HG02973 (cell line): ENCODE results near the gene NUBP1.

Source experiments
- ATAC-seq: cut with Tn5 transposase; IDR thresholded peaks from one replicate; pipeline ENCODE4 v1.9.1; 2021; ENCODE audit warnings: moderate library complexity; ENCODE audit not compliant: unreplicated experiment

NUBP1 gene

DNA sequence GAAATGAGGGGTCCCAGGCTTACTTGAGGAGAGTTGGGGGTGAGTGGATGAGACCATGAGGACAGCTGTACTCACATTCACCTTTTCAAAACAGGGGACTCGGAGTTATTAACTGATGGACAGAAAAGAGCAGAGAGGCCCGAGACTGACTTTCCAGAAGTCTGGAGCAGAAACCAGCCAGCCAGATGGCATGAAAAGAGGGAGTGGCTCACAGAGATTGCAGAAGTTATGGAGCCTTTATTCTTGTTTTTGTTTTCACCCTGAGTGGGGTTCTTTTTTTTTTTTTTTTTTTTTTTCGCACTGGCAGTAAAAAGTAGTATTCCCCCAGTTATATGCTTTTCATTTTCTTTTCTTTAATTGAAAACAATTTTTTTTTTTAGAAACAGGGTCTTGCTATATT, 56.1 kb downstream of the NUBP1 start:
- ATAC-seq = no peak

DNA sequence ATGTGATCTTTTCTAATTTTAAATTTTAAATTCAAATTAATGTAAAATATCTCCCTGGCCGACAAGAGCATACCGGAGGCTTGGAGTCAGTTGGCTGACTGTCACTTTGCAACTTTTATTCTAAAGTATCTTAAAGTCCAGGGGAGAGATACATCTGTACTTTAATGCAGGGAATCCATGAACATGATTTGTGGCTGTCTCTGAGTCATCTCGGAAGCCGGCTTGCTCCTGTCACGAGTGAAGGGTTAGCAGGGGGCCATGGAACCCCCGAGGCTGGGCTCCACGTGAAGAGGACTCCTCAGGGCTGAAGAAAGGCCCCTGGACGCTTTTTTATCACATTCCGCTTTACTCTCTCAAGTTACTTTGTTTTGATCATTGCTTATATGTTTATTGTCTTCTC, 61.7 kb downstream of the NUBP1 start:
- no peak for ATAC-seq

DNA sequence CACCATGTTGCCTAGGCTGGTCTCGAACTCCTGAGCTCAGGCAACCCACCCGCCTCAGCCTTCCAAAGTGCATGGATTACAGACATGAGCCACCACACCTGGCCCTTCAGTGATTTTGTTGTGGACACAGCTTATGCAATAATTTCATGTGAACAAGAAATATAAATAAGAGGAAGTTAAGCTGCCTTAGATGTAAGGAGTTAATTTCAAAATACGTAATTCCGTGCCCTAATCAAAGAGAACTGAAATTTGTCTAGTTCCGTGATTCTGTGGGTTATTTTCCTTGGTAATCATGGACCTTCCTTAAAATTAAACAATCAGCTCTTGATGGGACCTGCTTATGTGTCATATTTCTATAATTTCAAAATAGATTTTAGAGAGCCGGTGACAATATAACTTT, 63.1 kb downstream of the NUBP1 start:
- ATAC-seq = no peak

DNA sequence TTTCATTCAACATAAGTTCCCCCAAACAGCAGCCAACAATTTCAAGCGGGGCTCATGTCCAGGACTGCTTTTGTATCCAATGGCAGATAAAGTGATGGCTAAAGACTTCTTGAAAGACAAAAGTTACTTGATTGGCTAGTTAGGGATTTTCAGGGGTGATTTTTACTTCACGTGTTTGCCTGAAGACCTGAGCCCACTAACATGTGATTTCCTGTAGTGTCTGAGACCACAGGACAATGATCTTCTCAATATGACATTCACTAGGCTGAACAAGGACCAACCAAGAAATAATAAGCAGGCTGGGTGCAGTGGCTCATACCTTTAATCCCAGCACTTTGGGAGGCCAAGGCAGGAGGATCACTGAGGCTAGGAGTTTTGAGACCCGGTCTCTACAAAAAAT, 64.6 kb downstream of the NUBP1 start:
- no peak for ATAC-seq

DNA sequence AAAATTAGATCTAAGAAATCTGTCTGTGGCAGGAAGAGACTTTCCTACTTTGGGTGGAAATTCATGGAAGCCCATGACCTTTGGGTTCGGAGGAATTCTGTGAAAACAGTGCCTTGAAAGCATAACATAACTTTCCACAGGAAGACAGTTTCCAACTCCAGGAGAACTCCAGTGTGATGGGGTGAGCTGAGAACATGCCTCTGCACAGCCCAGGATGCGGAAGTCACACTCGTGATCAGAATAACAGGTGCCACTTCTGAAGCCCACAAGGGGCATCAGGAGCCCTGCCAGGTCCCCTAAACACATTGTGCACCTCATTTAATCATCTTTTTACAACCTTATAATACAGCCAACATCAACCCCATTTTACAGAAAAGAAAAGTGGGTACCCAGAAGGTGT, 65.2 kb downstream of the NUBP1 start:
- ATAC-seq = no peak

DNA sequence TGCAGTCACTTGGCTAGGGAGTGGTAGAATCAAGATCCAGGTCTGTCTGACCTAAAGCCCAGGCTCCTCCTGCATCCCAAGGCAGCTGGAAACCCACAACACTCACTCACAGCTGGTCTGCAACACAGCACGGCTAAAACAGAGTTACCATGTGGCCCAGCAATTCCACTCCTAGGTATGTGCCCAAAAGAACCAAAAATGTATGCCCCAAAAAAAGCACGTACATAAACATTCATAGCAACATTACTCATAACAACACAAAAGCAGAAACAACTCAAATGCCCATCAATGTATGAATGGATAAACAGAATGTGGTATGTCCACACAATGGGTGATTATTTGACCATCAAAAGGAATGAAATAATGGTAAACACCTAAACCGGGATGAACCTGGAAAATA, 66.1 kb downstream of the NUBP1 start:
- ATAC-seq = no peak

DNA sequence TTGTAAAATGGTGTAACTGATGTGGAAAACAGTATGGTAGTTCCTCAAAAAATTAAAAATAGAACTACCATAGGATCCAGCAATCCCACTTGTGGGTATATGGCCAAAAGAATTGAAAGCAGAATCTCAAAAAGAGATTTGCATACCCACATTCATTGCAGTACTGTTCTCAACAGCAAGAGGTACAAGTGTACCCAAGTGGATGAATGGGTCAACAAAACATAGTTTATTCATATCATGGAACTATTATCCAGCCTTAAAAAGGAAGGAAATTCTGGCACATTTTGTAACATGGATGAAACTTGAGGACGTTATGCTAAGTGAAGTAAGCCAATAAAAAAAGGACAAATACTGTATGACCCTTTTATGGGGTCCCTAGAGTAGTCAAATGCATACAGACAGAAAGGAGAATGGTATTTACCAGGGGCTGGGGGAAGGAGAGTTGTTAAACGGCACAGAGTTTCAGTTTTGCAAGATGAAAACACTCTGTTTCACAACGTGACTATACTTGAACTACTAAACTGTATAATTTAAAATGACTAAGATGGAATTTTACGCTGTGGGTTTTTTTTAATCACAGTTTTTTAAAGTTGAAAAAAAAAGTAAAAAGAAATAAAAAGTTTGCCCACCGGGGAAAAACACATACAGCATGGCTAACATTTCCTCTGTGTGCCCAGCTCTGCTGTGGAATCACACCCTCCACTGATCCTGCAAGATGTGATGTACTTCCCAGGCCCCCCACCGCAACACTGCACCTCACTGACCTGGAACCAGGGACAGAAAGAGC, 68.9 kb downstream of the NUBP1 start:
- ATAC-seq = peak; percentile 71

DNA sequence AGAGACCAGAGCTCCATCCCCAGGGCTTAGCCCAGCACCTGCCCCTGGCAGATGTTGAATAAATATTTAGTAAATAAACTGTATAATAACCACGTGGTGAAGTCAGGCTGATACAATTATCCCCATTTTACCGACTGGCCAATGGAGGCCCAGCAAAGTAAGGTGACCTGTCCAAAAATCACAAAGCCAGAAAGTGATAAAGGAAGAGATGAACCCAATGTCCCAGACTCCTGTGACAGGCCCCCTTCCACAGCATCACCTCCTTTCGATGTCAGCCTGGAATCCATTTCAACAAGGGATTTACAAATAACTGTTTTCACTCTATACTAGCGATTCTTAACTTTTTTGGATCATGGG, 69.4 kb downstream of the NUBP1 start:
- ATAC-seq = no peak

DNA sequence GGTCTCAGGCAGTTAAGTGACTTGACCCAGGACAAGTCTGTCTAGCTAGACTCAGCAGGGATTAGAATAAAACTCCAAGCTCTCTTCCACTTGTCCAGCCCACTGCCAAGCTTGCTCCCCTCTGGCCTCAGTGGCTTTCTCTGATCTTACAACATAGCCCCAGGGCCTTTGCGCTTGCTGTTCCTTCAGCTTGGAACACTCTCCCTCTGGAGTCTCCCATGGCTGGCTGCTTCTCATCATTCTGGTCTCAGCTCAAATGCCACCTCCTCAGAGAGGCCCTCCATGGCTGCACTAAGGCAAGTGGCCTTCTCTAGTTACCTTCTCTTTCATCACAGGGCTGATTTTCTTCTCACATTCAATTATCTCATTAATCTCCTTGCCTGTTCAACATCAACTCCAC, 73.9 kb downstream of the NUBP1 start:
- ATAC-seq = no peak

DNA sequence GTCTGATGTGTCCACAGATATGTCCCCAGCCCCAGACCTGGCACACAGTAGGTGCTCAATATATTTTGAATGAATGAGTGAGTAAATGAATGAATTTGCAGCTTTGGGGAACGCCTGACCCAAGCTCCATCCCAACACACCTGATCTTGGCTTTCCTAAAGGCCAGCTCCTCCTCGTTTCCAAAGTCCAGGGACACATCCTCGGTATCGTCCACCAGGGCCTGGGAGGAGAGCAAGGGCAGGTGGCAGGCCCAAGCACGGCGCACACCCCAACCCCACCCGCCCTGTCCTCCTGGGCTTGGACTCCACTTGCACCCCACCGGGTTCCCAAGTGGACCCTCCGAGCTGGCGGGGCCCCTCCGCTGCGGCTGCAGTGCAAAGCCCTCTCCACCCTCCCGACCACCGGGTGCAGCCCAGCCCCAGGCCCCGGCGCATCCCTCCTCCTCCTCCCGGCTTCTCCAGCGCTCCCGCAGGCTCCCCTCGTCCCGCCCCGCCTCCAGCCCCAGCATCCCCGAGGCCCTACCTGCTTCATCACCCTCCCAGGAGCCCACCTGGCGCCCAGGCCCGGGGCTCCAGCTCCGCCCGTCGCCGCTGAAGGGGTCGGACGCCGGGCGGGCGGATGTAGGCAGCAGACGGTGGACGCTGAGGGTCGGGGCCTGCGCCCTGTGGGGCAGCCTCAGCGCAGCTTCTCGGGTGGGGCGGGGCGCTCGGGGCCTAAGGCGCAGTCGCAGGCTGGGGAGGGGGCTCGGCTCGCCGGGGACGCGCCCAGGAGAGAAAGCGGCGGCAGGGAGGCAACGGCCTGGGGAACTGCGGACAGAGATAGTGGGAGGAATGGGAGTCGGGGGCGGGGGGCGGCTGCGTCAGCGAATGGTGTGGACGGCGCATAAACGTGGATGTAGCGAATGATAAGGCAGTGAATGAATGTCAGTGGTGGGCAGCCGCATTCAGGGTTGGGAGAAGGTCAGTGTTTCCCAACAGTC, 74.6 kb downstream of the NUBP1 start, which contains the start of gene TVP23A:
Gene TVP23A, minus strand, starts transcription at position 832 of the 979 bp plus-strand sequence. Its CDS starts 301 bp downstream, at position 531.
- no peak for ATAC-seq
